HUES48 (cell line): ENCODE data around the gene IQGAP2.

Source experiments
- H3K27ac ChIP-seq: one replicate; pipeline ENCODE4 v1.7.0; 2013; ENCODE audit warnings: low read depth, low read length, inconsistent platforms
- H3K27me3 ChIP-seq: 2 replicates; pipeline ENCODE4 v1.6.1; 2013; ENCODE audit warnings: mild to moderate bottlenecking, low read length; ENCODE audit not compliant: control insufficient read depth, insufficient read depth
- H3K36me3 ChIP-seq: 2 replicates; pipeline ENCODE4 v1.6.1; 2013; ENCODE audit warnings: low read length; ENCODE audit not compliant: control insufficient read depth, insufficient read depth
- H3K4me1 ChIP-seq: 2 replicates; pipeline ENCODE4 v1.6.1; 2013; ENCODE audit warnings: mild to moderate bottlenecking, low read length; ENCODE audit not compliant: control insufficient read depth, insufficient read depth
- H3K4me3 ChIP-seq: 2 replicates; pipeline ENCODE4 v1.5.1; 2013; ENCODE audit warnings: mild to moderate bottlenecking, low read depth, low read length
- H3K9ac ChIP-seq: 2 replicates; pipeline ENCODE4 v1.6.1; 2013; ENCODE audit warnings: mild to moderate bottlenecking, low read depth, low read length, moderate library complexity
- H3K9me3 ChIP-seq: 2 replicates; pipeline ENCODE4 v1.6.1; 2013; ENCODE audit warnings: low read length; ENCODE audit not compliant: control insufficient read depth, insufficient read depth

The IQGAP2 gene

GRCh38 chr5:76438025-76438424 lies 34.9 kb downstream of the IQGAP2 start:
- H3K36me3 ChIP-seq: no peaks in the 10 kb centered on the region
- H3K4me3 ChIP-seq: no peak overlapping the region
- H3K27me3 ChIP-seq: no peaks in the 10 kb centered on the region
- H3K4me1 ChIP-seq: peaks cover 6% of the 10 kb centered on the region
- no peak overlapping the region for H3K9ac ChIP-seq
- H3K9me3 ChIP-seq: no peaks in the 10 kb centered on the region
- H3K27ac ChIP-seq: no peak overlapping the region

GRCh38 chr5:76439201-76439600 lies 36.1 kb downstream of the IQGAP2 start:
- no peaks in the 10 kb centered on the region for H3K36me3 ChIP-seq
- H3K27me3 ChIP-seq: no peaks in the 10 kb centered on the region
- H3K9me3 ChIP-seq: no peaks in the 10 kb centered on the region
- no peaks in the 10 kb centered on the region for H3K4me1 ChIP-seq
- H3K9ac ChIP-seq: no peak overlapping the region
- H3K27ac ChIP-seq: no peak overlapping the region
- no peak overlapping the region for H3K4me3 ChIP-seq

GRCh38 chr5:76439929-76440328 lies 36.8 kb downstream of the IQGAP2 start:
- Histone ChIP-seq H3K9ac (no peak overlapping the region), H3K9me3 (no peaks in the 10 kb centered on the region), H3K4me3 (no peak overlapping the region), H3K4me1 (no peaks in the 10 kb centered on the region), H3K27ac (no peak overlapping the region), H3K36me3 (no peaks in the 10 kb centered on the region), H3K27me3 (no peaks in the 10 kb centered on the region)

- no peak overlapping the region for H3K9ac ChIP-seq
- no peaks in the 10 kb centered on the region for H3K27me3 ChIP-seq
- H3K4me3 ChIP-seq: no peak overlapping the region
- no peak overlapping the region for H3K27ac ChIP-seq
- H3K36me3 ChIP-seq: no peaks in the 10 kb centered on the region
- H3K9me3 ChIP-seq: no peaks in the 10 kb centered on the region
- H3K4me1 ChIP-seq: no peaks in the 10 kb centered on the region
Observed at GRCh38 chr5:76441101-76441500, 38.0 kb downstream of the IQGAP2 start.

GRCh38 chr5:76441890-76442673 lies 39.0 kb downstream of the IQGAP2 start:
- H3K27ac ChIP-seq: no peak overlapping the region
- H3K4me1 ChIP-seq: no peaks in the 10 kb centered on the region
- no peak overlapping the region for H3K9ac ChIP-seq
- H3K4me3 ChIP-seq: no peak overlapping the region
- H3K27me3 ChIP-seq: no peaks in the 10 kb centered on the region
- H3K36me3 ChIP-seq: no peaks in the 10 kb centered on the region
- H3K9me3 ChIP-seq: no peaks in the 10 kb centered on the region

GRCh38 chr5:76443066-76443800 lies 40.1 kb downstream of the IQGAP2 start:
- H3K27me3 ChIP-seq: no peaks in the 10 kb centered on the region
- no peak overlapping the region for H3K9ac ChIP-seq
- H3K4me1 ChIP-seq: no peaks in the 10 kb centered on the region
- H3K9me3 ChIP-seq: no peaks in the 10 kb centered on the region
- no peak overlapping the region for H3K27ac ChIP-seq
- H3K4me3 ChIP-seq: no peak overlapping the region
- no peaks in the 10 kb centered on the region for H3K36me3 ChIP-seq

GRCh38 chr5:76445063-76445462 lies 42.0 kb downstream of the IQGAP2 start:
- Histone ChIP-seq H3K27me3 (no peaks in the 10 kb centered on the region), H3K27ac (no peak overlapping the region), H3K4me3 (no peak overlapping the region), H3K36me3 (no peaks in the 10 kb centered on the region), H3K9ac (no peak overlapping the region), H3K9me3 (no peaks in the 10 kb centered on the region), H3K4me1 (no peaks in the 10 kb centered on the region)

- Histone ChIP-seq H3K4me3 (no peak overlapping the region), H3K9ac (no peak overlapping the region), H3K4me1 (no peaks in the 10 kb centered on the region), H3K9me3 (no peaks in the 10 kb centered on the region), H3K27ac (no peak overlapping the region), H3K36me3 (no peaks in the 10 kb centered on the region), H3K27me3 (no peaks in the 10 kb centered on the region)
Observed at GRCh38 chr5:76445830-76446229, 42.7 kb downstream of the IQGAP2 start.

GRCh38 chr5:76446776-76447175 lies 43.7 kb downstream of the IQGAP2 start:
- Histone ChIP-seq H3K27ac (no peak overlapping the region), H3K9ac (no peak overlapping the region), H3K4me1 (no peaks in the 10 kb centered on the region), H3K36me3 (no peaks in the 10 kb centered on the region), H3K4me3 (no peak overlapping the region), H3K9me3 (no peaks in the 10 kb centered on the region), H3K27me3 (no peaks in the 10 kb centered on the region)

GRCh38 chr5:76449606-76450005 lies 46.5 kb downstream of the IQGAP2 start:
- H3K27me3 ChIP-seq: no peaks in the 10 kb centered on the region
- no peak overlapping the region for H3K9ac ChIP-seq
- H3K4me1 ChIP-seq: peaks cover 5% of the 10 kb centered on the region
- no peaks in the 10 kb centered on the region for H3K36me3 ChIP-seq
- H3K27ac ChIP-seq: no peak overlapping the region
- H3K4me3 ChIP-seq: no peak overlapping the region
- H3K9me3 ChIP-seq: no peaks in the 10 kb centered on the region

GRCh38 chr5:76450054-76450453 lies 47.0 kb downstream of the IQGAP2 start:
- Histone ChIP-seq H3K27me3 (no peaks in the 10 kb centered on the region), H3K4me1 (peaks cover 5% of the 10 kb centered on the region), H3K27ac (no peak overlapping the region), H3K36me3 (no peaks in the 10 kb centered on the region), H3K9me3 (no peaks in the 10 kb centered on the region), H3K9ac (no peak overlapping the region), H3K4me3 (no peak overlapping the region)
